Chondrocyte (in vitro differentiated cells): ENCODE measurements around the gene TLCD2. TPM values are rescaled to one million over a fixed set of nuclear protein-coding genes. Genes with fewer than 3 reads are reported as not detected.

Experiments used
- DNase-seq: peaks from one replicate; pipeline ENCODE4 v3.0.0; 2021; ENCODE audit warnings: mixed read lengths, low spot score
- H3K27ac Mint-ChIP-seq: one replicate; pipeline ENCODE4 v1.8.0; 2021; ENCODE audit warnings: mild to moderate bottlenecking, moderate library complexity, mixed read lengths; ENCODE audit not compliant: unreplicated experiment
- H3K27me3 Mint-ChIP-seq: 2 replicates; pipeline ENCODE4 v1.8.0; 2021; ENCODE audit warnings: low read depth, mixed read lengths
- H3K36me3 Mint-ChIP-seq: 2 replicates; pipeline ENCODE4 v1.8.0; 2021; ENCODE audit warnings: low read depth, mixed read lengths
- H3K4me1 Mint-ChIP-seq: 2 replicates; pipeline ENCODE4 v1.8.0; 2021; ENCODE audit warnings: low read depth, mild to moderate bottlenecking, mixed read lengths
- H3K4me3 Mint-ChIP-seq: one replicate; pipeline ENCODE4 v1.8.0; 2021; ENCODE audit warnings: mild to moderate bottlenecking, moderate library complexity, mixed read lengths; ENCODE audit not compliant: unreplicated experiment
- H3K9me3 Mint-ChIP-seq: 2 replicates; pipeline ENCODE4 v1.8.0; 2021; ENCODE audit warnings: low read depth, mixed read lengths
- total RNA-seq: library from RNA; stranded (reverse); gene quantifications from 3 replicates; pipeline ENCODE4 v1.2.1, GENCODE V29; 2021
- TF ChIP-seq, protein P1 (sequence below): fragments of 200-600 bp; sonication (generic); IDR thresholded peaks from 2 replicates; pipeline ENCODE4 v1.5.0; 2021; ENCODE audit warnings: antibody characterized with exemption, mild to moderate bottlenecking, moderate library complexity

Gene TLCD2
- total RNA-seq, 1 donor from 2014 or later, result 9.5 TPM

DNA sequence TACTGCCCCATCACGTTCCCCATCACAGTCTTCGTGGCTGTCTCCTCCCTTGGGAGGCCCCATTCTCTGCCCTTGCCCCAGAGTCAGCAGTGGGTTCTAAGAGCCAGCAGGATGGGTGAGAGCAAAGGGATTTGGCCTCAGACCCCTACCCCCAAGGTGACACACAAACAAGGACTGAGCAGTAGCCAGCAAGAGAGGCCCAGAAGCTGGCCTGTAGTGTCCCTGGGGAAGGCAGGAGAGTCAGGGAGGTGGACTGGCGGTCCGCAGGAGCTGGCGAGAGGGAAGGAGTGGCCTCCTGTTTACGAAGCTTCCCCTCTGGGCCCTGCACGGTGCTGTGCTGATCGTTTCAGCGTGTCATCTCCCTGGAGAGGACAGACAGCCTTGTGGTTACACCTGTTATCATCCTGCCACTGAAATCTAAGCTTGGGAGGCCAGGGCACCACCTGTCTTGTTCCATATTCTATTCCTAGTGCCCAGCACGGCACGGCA is 22.7 kb upstream of the TLCD2 start:
- no peak for DNase-seq
- TF ChIP-seq, protein P1, sequence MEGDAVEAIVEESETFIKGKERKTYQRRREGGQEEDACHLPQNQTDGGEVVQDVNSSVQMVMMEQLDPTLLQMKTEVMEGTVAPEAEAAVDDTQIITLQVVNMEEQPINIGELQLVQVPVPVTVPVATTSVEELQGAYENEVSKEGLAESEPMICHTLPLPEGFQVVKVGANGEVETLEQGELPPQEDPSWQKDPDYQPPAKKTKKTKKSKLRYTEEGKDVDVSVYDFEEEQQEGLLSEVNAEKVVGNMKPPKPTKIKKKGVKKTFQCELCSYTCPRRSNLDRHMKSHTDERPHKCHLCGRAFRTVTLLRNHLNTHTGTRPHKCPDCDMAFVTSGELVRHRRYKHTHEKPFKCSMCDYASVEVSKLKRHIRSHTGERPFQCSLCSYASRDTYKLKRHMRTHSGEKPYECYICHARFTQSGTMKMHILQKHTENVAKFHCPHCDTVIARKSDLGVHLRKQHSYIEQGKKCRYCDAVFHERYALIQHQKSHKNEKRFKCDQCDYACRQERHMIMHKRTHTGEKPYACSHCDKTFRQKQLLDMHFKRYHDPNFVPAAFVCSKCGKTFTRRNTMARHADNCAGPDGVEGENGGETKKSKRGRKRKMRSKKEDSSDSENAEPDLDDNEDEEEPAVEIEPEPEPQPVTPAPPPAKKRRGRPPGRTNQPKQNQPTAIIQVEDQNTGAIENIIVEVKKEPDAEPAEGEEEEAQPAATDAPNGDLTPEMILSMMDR, result no peak
- Mint-ChIP-seq H3K4me3 (no peak overlapping the region), H3K27me3 (no peaks in the 10 kb centered on the region), H3K27ac (no peak overlapping the region), H3K36me3 (peaks cover 8% of the 10 kb centered on the region), H3K9me3 (no peaks in the 10 kb centered on the region), H3K4me1 (peaks cover 23% of the 10 kb centered on the region)

DNA sequence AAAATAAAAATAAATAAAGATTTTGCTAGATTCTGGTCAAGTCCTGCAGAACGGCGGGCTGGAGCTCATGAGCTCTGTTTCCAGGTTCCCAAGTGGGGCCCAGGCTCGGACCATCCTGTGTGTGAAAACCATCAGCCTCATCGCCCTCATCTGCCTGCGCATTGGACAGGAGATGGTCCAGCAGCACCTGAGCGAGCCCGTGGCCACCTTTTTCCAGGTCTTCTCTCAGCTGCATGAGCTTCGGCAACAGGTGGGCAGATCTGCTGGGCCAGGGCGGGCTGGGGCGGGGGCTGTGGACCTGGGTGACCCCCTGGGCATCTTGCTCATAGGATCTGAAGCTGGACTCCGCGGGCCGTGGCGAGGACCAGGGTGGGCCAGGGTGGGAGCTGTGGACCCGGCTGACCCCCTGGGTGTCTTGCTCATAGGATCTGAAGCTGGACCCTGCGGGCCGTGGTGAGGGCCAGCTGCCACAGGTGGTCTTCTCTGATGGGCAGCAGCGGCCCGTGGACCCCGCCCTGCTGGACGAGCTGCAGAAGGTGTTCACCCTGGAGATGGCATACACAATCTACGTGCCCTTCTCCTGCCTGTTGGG is 22.2 kb upstream of the TLCD2 start:
- Mint-ChIP-seq H3K4me3 (no peak overlapping the region), H3K9me3 (no peaks in the 10 kb centered on the region), H3K4me1 (peaks cover 23% of the 10 kb centered on the region), H3K36me3 (peaks cover 8% of the 10 kb centered on the region), H3K27ac (no peak overlapping the region), H3K27me3 (no peaks in the 10 kb centered on the region)
- TF ChIP-seq, protein P1, result no peak
- DNase-seq, result no peak

DNA sequence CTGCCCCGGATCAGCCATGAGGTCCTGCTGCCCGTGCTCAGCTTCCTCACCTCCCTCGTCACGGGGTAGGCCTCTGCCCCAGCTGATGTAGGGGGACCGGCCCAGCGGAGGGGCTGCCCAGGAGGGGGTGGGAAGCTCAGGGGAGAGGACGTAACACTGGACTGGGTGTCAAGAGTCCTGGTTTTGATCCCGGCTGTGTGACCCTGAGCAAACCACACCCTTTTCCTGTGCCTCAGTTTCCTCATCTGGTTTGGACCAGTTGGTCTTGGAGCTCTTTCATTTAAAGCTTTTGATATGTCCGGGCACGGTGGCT is 21.0 kb upstream of the TLCD2 start:
- TF ChIP-seq, protein P1, result no peak

DNA sequence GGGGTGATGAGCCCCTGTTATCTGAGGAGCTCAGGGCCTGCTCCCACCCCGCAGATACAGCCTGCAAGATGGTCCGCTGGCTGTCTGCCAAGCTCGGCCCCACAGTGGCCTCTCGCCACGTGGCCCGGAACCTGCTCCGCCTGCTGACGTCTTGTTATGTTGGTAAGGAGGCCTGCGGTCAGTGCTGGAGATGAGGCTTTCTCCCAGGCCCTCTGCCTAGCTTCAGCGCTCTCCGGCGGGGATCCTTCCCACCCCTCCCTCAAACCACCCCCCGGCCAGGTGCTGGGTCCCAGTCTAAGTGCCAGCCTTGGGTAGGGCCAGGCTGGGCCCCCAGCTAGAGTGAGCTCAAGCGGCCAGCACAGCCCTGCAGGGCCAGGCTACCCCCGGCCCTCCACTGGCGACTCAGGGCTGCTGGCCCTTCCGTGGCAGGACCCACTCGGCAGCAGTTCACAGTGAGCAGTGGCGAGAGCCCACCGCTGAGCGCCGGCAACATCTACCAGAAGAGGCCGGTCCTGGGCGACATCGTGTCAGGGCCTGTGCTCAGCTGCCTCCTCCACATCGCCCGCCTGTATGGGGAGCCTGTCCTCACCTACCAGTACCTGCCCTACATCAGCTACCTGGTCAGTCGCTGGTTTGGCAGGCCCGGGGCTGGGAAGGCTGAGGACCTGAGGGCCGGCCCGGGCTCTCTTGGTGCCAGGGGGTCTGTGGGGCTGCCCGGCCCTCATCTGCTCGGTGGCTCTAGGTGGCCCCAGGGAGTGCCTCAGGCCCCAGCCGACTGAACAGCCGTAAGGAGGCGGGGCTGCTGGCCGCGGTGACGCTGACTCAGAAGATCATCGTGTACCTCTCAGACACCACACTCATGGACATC is 20.4 kb upstream of the TLCD2 start:
- Mint-ChIP-seq H3K4me3 (no peak overlapping the region), H3K27ac (no peak overlapping the region)
- DNase-seq, result no peak

More for the DNA sequence above, 21.0 kb upstream of the TLCD2 start:
- peaks cover 8% of the 10 kb centered on the region for H3K36me3 Mint-ChIP-seq
- no peak overlapping the region for H3K4me3 Mint-ChIP-seq
- no peak overlapping the region for H3K27ac Mint-ChIP-seq
- H3K9me3 Mint-ChIP-seq, result no peaks in the 10 kb centered on the region
- H3K27me3 Mint-ChIP-seq, result no peaks in the 10 kb centered on the region
- peaks cover 13% of the 10 kb centered on the region for H3K4me1 Mint-ChIP-seq
- no peak for DNase-seq

DNA sequence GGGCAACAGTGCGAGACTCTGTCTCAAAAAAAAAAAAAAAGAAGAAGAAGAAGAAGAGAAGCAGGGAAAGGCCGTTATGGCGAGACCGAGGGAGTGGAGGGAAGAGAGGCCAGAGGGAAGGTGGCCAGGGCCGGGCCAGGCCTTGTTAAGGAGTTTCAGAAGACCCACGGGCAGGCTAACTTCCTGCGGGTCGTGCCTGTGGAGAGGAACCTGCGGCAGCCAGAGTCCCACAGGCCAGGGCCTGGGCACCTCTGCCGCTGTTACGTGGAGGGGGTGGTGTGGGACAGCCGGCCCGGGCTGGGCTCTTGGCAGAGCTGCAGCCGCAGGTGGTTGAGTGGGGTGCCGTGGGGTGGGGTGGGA is 19.8 kb upstream of the TLCD2 start:
- Mint-ChIP-seq H3K4me3 (no peak overlapping the region), H3K27me3 (no peaks in the 10 kb centered on the region), H3K4me1 (peaks cover 18% of the 10 kb centered on the region), H3K9me3 (no peaks in the 10 kb centered on the region), H3K27ac (no peak overlapping the region), H3K36me3 (peaks cover 8% of the 10 kb centered on the region)
- TF ChIP-seq, protein P1, result no peak
- no peak for DNase-seq

More for the DNA sequence above, 20.4 kb upstream of the TLCD2 start:
- H3K36me3 Mint-ChIP-seq, result peaks cover 8% of the 10 kb centered on the region
- peaks cover 13% of the 10 kb centered on the region for H3K4me1 Mint-ChIP-seq
- no peaks in the 10 kb centered on the region for H3K9me3 Mint-ChIP-seq
- H3K27me3 Mint-ChIP-seq, result no peaks in the 10 kb centered on the region
- TF ChIP-seq, protein P1, result no peak
